Fibroblast of lung (primary cell): ENCODE data around the gene TNFRSF9. TPM values are rescaled to one million over a fixed set of nuclear protein-coding genes. Genes with fewer than 3 reads are reported as not detected.

Experiments used
- DNase-seq, 2 donors: peaks; one replicate each; pipeline versions ENCODE4 v3.0.0 to v3.0.0-alpha.2; 2010; ENCODE audit warnings: low read depth in 2 of 2
- H2AFZ ChIP-seq: 2 replicates; pipeline ENCODE4 v1.5.1; 2012; ENCODE audit warnings: low read length, control low read depth, inconsistent platforms
- H3K27ac ChIP-seq: 2 replicates; pipeline ENCODE4 v1.5.1; 2011; ENCODE audit warnings: low read length, control low read depth; ENCODE audit not compliant: insufficient read depth
- H3K27me3 ChIP-seq: 2 replicates; pipeline ENCODE4 v1.5.1; 2011; ENCODE audit warnings: mild to moderate bottlenecking, low read length; ENCODE audit not compliant: control insufficient read depth, insufficient read depth
- H3K36me3 ChIP-seq: 2 replicates; pipeline ENCODE4 v1.5.1; 2011; ENCODE audit warnings: low read length; ENCODE audit not compliant: control insufficient read depth, insufficient read depth
- H3K4me1 ChIP-seq: 2 replicates; pipeline ENCODE4 v1.5.1; 2011; ENCODE audit warnings: low read length; ENCODE audit not compliant: control insufficient read depth, insufficient read depth; ENCODE audit errors: extremely low read depth
- H3K4me2 ChIP-seq: 2 replicates; pipeline ENCODE4 v1.5.1; 2011; ENCODE audit warnings: low read length, control low read depth; ENCODE audit not compliant: insufficient read depth; ENCODE audit errors: extremely low read depth
- H3K4me3 ChIP-seq, 4 experiments: fragments of 200-600 bp in 1 of 4; sonication (generic) in 1 of 4; replicated peaks in 1 of 4; 2 replicates each; pipeline ENCODE4 v1.5.1; 2011 to 2016; ENCODE audit warnings: low read length in 4 of 4, low read depth in 3 of 4, mild to moderate bottlenecking in 3 of 4, control low read depth in 2 of 4, inconsistent platforms in 1 of 4, mixed read lengths in 1 of 4; ENCODE audit not compliant: insufficient read depth in 1 of 4; ENCODE audit errors: control extremely low read depth in 1 of 4
- H3K79me2 ChIP-seq: 2 replicates; pipeline ENCODE4 v1.5.1; 2012; ENCODE audit warnings: mild to moderate bottlenecking, low read length, inconsistent platforms; ENCODE audit not compliant: control insufficient read depth, insufficient read depth
- H3K9ac ChIP-seq: 2 replicates; pipeline ENCODE4 v1.5.1; 2011; ENCODE audit warnings: mild to moderate bottlenecking, low read length, control low read depth; ENCODE audit not compliant: insufficient read depth
- H3K9me3 ChIP-seq: 2 replicates; pipeline ENCODE4 v1.5.1; 2012; ENCODE audit warnings: low read depth, low read length; ENCODE audit not compliant: control insufficient read depth, insufficient read depth
- H4K20me1 ChIP-seq: 2 replicates; pipeline ENCODE4 v1.5.1; 2011; ENCODE audit warnings: low read length; ENCODE audit not compliant: control insufficient read depth, insufficient read depth; ENCODE audit errors: extremely low read depth
- EZH2 ChIP-seq: IDR thresholded peaks from 2 replicates; pipeline ENCODE4 v1.5.1; 2012; ENCODE audit warnings: low read length, control low read depth, mild to moderate bottlenecking; ENCODE audit errors: missing control alignments
- polyA plus RNA-seq, 2 donors: library from polyadenylated mRNA; depleted of rRNA in 1 of 2; stranded (reverse) in 1 of 2; unstranded in 1 of 2; fragments of >200 nt; gene quantifications; 2 replicates each; pipeline ENCODE4 v1.2.1, GENCODE V29; 2011 to 2012; ENCODE audit warnings: missing spikeins in 1 of 2
- total RNA-seq: library from RNA; depleted of rRNA; stranded (reverse); fragments of >200 nt; gene quantifications from 2 replicates; pipeline ENCODE4 v1.2.1, GENCODE V29; 2014
- TF ChIP-seq, protein P1 (sequence below), 2 donors: IDR thresholded peaks in 1 of 2; conservative IDR thresholded peaks in 1 of 2; 1 replicate in 1 of 2; 2 replicates in 1 of 2; pipeline ENCODE4 v1.5.1; 2011 to 2012; ENCODE audit warnings: low read length in 2 of 2, control low read depth in 1 of 2, inconsistent platforms in 1 of 2, low read depth in 1 of 2, mild to moderate bottlenecking in 1 of 2

TNFRSF9 gene
- total and polyA plus RNA-seq, 2 donors (not counting 1 experiment from before 2014, with no cell fraction given) = 0.02 TPM; not detected in 1

DNA sequence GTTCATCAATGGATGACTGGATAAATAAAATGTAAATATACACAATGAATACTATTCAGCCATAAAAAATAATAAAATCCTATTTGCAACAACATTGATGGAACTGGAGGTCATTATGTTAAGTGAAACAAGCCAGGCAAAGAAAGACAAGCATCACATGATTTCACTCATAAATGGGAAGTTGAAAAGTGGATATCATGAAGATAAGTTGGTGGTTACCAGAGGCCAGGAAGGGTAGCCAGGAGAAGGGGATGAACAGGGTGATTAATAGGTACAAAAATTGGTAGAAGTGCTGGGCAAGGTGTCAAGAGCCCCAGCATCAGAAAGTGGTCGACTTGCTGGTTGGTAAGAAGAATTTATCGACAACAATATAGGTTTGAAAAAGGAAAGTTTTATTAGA, 19.5 kb upstream of the TNFRSF9 start:
- H3K27me3 ChIP-seq = no peaks in the 10 kb centered on the region
- peaks cover 27% of the 10 kb centered on the region for H3K79me2 ChIP-seq
- peak overlapping the region in 1 of 4 experiments; percentile 70 for H3K4me3 ChIP-seq
- peak overlapping the region; percentile 75 for H3K4me2 ChIP-seq
- no peaks in the 10 kb centered on the region for H4K20me1 ChIP-seq
- H3K4me1 ChIP-seq = peaks cover 2% of the 10 kb centered on the region
- H3K27ac ChIP-seq = no peak overlapping the region
- no peak for DNase-seq
- peaks cover under 1% of the 10 kb centered on the region for H3K36me3 ChIP-seq
- H3K9me3 ChIP-seq = no peaks in the 10 kb centered on the region
- H2AFZ ChIP-seq = no peak overlapping the region
- H3K9ac ChIP-seq = no peak overlapping the region
- no peak for TF ChIP-seq EZH2
- TF ChIP-seq, protein P1, sequence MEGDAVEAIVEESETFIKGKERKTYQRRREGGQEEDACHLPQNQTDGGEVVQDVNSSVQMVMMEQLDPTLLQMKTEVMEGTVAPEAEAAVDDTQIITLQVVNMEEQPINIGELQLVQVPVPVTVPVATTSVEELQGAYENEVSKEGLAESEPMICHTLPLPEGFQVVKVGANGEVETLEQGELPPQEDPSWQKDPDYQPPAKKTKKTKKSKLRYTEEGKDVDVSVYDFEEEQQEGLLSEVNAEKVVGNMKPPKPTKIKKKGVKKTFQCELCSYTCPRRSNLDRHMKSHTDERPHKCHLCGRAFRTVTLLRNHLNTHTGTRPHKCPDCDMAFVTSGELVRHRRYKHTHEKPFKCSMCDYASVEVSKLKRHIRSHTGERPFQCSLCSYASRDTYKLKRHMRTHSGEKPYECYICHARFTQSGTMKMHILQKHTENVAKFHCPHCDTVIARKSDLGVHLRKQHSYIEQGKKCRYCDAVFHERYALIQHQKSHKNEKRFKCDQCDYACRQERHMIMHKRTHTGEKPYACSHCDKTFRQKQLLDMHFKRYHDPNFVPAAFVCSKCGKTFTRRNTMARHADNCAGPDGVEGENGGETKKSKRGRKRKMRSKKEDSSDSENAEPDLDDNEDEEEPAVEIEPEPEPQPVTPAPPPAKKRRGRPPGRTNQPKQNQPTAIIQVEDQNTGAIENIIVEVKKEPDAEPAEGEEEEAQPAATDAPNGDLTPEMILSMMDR (conservative IDR thresholded peaks at IDR 0.05 in 1 of 2, IDR thresholded peaks at IDR 0.05 in 1 of 2; ENCODE audit: low read depth in 1 of 2, low read length in 2 of 2) = no peak

DNA sequence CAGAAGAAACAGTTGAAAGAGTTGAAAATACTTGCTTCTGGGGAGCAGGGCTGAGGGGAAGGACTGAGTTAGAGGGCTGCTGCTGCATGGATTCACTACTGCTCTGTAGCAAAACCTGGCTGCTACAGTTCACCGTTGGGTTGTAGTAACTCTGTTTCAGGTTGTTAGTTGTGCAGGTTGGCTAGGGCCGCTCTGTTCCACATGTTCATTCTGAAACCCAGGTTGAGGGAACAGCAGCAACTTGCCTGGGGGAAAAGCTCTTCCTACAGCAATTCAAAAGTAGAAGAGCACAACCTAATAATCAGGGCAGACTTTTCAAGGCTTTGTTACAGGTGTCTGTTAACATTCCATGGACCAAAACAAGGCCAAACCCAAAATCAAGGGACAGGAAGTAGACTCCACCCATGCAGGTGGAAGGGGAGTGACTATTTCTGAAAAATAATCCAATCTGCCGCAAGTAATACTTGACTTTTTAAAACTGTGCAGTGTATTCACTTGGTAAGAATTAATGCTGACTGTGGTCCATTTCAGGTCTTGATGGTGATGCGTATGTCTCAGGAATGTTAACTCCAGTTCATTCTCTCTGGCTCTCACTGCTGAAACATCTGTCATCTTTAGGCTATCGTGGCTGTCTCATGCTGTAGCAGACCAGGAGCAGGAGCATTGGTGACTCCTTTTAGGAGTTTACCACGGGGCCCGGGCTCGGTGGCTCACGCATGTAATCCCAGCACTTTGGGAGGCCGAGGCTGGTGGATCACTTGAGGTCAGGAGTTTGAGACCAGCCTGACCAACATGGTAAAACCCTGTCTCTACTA, 15.8 kb upstream of the TNFRSF9 start:
- H3K4me3 ChIP-seq = no peak overlapping the region
- no peak overlapping the region for H3K27ac ChIP-seq
- H4K20me1 ChIP-seq = no peaks in the 10 kb centered on the region
- H3K79me2 ChIP-seq = no peaks in the 10 kb centered on the region
- H3K4me2 ChIP-seq = no peak overlapping the region
- H3K9ac ChIP-seq = no peak overlapping the region
- peaks cover 3% of the 10 kb centered on the region for H3K4me1 ChIP-seq
- H2AFZ ChIP-seq = no peak overlapping the region
- DNase-seq = peak; percentile 24 to 66
- no peak for TF ChIP-seq EZH2
- TF ChIP-seq, protein P1 (conservative IDR thresholded peaks at IDR 0.05 in 1 of 2, IDR thresholded peaks at IDR 0.05 in 1 of 2; ENCODE audit: low read depth in 1 of 2, low read length in 2 of 2) = no peak
- H3K27me3 ChIP-seq = no peaks in the 10 kb centered on the region
- H3K36me3 ChIP-seq = no peaks in the 10 kb centered on the region
- no peaks in the 10 kb centered on the region for H3K9me3 ChIP-seq

DNA sequence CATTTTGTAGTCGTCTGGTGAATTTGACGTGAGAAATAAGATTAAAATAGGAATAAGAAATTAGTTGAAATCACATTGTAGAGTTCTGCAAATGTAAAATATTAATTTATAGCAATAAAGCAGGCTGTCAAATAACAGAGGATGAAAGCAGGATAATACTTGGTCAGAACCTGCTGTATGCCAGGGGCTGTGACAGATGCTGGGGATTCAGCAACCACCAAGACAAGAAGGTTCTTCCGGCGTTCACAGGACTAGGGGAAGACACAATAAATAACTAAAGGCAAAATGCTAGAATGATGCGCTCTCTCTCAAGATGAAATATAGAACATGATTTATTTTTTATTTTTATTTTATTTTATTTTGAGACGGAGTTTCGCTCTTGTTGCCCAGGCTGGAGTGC, 14.0 kb upstream of the TNFRSF9 start:
- Histone ChIP-seq H3K27ac (peak overlapping the region; percentile 79), H3K27me3 (no peaks in the 10 kb centered on the region), H3K4me1 (peaks cover 3% of the 10 kb centered on the region), H3K4me3 (peak overlapping the region; percentile 55 to 62 (median 58)), H3K9ac (peak overlapping the region; percentile 50), H3K4me2 (peak overlapping the region; percentile 69), H3K79me2 (no peaks in the 10 kb centered on the region), H4K20me1 (no peaks in the 10 kb centered on the region), H3K36me3 (no peaks in the 10 kb centered on the region), H2AFZ (peak overlapping the region; percentile 99), H3K9me3 (no peaks in the 10 kb centered on the region)
- no peak for DNase-seq
- TF ChIP-seq, protein P1 (conservative IDR thresholded peaks at IDR 0.05 in 1 of 2, IDR thresholded peaks at IDR 0.05 in 1 of 2; ENCODE audit: low read depth in 1 of 2, low read length in 2 of 2) = no peak
- TF ChIP-seq EZH2 = no peak
